Measurements from ENCODE around the gene DIPK2A. TPM values are rescaled to one million over a fixed set of nuclear protein-coding genes. Genes with fewer than 3 reads are reported as not detected.

The DIPK2A gene, protein sequence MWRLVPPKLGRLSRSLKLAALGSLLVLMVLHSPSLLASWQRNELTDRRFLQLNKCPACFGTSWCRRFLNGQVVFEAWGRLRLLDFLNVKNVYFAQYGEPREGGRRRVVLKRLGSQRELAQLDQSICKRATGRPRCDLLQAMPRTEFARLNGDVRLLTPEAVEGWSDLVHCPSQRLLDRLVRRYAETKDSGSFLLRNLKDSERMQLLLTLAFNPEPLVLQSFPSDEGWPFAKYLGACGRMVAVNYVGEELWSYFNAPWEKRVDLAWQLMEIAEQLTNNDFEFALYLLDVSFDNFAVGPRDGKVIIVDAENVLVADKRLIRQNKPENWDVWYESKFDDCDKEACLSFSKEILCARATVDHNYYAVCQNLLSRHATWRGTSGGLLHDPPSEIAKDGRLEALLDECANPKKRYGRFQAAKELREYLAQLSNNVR
- 50.5 and 73.6 TPM in 2 replicates for total RNA-seq

DNA sequence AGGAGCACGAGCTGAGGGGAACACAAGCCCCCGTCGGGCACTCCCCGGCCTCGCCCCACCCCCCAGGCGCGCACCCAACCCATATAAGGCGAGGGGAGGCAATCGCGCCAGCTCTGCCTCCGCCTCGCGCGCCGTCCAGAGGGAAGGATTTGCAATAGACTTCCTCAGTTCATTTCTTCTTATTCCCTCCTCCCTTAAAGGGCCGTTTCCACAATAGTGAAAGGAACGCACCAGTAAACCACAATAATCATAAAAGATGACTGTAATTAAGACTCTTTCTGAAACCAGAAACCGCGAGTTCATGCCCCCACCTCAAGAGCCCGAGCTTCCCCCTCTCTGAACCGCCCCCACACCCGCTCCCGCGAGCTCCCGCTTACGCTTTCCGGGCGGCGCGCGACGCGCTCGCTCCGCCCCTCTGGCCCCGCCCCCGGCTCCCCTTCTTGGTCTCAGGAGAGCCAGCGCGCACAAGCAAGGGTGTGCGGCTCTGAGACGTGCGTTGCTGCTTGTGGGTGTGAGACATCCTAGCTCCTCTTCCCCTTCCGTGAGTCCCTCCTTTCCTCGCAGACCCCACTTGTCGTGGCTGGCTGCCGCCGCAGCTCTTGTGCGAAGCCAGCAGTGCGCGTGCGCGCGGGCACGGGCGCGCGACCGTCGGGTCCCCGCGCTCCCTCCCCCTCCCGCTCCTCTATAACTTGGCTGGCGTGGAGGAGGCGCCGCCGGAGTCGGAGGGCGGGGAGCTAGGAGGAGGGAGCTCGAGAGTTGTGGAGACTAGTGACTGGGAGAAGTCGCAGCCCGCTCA, at the start of gene DIPK2A:
Gene DIPK2A, plus strand, starts transcription at position 465 of the 796 bp plus-strand sequence. CDS start 510 bp downstream, outside the sequence.

Other genes with a start within 250 kb of the DIPK2A start
- gene SLC9A9, start 123.4 kb upstream of the DIPK2A start, total RNA-seq: 5.4 and 9.5 TPM in 2 replicates